HL-60 (cell line): ENCODE measurements around the gene RNF168.
"Not testable (repeated sequence)": the region's sequence is repeated elsewhere in the genome, so short reads cannot be mapped to it uniquely, and the experiment has no call there.

Experiments used
- DNase-seq, 2 experiments: peaks; one replicate each; pipeline ENCODE4 v3.0.0-alpha.2; 2010 to 2020; ENCODE audit warnings: low read depth in 1 of 2, low spot score in 1 of 2
- H3K27ac ChIP-seq: fragments of 250-450 bp; sonication (Bioruptor Pico); replicated peaks from 2 replicates; pipeline ENCODE4 v1.5.1; 2020; ENCODE audit warnings: mild to moderate bottlenecking, moderate library complexity
- H3K27me3 ChIP-seq: fragments of 250-450 bp; sonication (Bioruptor Pico); 2 replicates; pipeline ENCODE4 v1.5.1; 2021; ENCODE audit warnings: mild to moderate bottlenecking, moderate library complexity; ENCODE audit not compliant: insufficient read depth, poor library complexity, severe bottlenecking
- H3K4me3 ChIP-seq: replicated peaks from 2 replicates; pipeline ENCODE4 v1.5.1; 2011; ENCODE audit warnings: mild to moderate bottlenecking, control low read depth, low read length; ENCODE audit not compliant: insufficient read depth
- GABPA ChIP-seq: IDR thresholded peaks from 2 replicates; pipeline ENCODE4 v1.6.1; 2012; ENCODE audit warnings: low read depth
- POLR2AphosphoS5 ChIP-seq: IDR thresholded peaks from 2 replicates; pipeline ENCODE4 v1.6.1; 2012; ENCODE audit warnings: low read depth
- SPI1 ChIP-seq: IDR thresholded peaks from 2 replicates; pipeline ENCODE4 v1.6.1; 2012; ENCODE audit warnings: low read depth, mild to moderate bottlenecking, borderline replicate concordance
- TF ChIP-seq, protein P1 (sequence below): IDR thresholded peaks from 2 replicates; pipeline ENCODE4 v1.6.1; 2012; ENCODE audit warnings: low read depth; ENCODE audit not compliant: insufficient replicate concordance
- TF ChIP-seq, protein P2 (sequence below): IDR thresholded peaks from one replicate; pipeline ENCODE4 v1.5.1; 2011; ENCODE audit warnings: low read length, control low read depth, inconsistent platforms; ENCODE audit not compliant: insufficient read depth

RNF168 gene

DNA sequence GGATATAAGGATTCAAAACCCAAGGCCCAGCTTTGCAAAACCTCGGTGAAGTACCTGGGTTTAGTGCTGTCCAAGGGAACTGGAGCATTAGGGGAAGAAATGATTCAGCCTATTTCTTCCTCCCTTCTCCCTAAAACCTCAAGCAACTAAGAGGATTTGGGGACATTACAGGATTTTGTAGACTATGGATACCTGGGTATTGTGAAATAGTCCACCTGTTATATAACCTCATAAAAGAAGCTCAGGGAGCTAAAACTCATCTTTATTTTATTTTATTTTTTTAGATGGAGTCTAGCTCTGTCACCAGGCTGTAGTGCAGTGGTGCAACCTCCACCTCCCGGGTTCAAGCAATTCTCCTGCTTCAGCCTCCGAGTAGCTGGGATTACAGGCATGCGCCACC is 20.3 kb upstream of the RNF168 start:
- DNase-seq, result no peak
- no peak overlapping the region for H3K4me3 ChIP-seq
- TF ChIP-seq GABPA (no peak), POLR2AphosphoS5 (no peak), SPI1 (no peak)
- TF ChIP-seq, protein P1, sequence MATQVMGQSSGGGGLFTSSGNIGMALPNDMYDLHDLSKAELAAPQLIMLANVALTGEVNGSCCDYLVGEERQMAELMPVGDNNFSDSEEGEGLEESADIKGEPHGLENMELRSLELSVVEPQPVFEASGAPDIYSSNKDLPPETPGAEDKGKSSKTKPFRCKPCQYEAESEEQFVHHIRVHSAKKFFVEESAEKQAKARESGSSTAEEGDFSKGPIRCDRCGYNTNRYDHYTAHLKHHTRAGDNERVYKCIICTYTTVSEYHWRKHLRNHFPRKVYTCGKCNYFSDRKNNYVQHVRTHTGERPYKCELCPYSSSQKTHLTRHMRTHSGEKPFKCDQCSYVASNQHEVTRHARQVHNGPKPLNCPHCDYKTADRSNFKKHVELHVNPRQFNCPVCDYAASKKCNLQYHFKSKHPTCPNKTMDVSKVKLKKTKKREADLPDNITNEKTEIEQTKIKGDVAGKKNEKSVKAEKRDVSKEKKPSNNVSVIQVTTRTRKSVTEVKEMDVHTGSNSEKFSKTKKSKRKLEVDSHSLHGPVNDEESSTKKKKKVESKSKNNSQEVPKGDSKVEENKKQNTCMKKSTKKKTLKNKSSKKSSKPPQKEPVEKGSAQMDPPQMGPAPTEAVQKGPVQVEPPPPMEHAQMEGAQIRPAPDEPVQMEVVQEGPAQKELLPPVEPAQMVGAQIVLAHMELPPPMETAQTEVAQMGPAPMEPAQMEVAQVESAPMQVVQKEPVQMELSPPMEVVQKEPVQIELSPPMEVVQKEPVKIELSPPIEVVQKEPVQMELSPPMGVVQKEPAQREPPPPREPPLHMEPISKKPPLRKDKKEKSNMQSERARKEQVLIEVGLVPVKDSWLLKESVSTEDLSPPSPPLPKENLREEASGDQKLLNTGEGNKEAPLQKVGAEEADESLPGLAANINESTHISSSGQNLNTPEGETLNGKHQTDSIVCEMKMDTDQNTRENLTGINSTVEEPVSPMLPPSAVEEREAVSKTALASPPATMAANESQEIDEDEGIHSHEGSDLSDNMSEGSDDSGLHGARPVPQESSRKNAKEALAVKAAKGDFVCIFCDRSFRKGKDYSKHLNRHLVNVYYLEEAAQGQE, result no peak
- TF ChIP-seq, protein P2, sequence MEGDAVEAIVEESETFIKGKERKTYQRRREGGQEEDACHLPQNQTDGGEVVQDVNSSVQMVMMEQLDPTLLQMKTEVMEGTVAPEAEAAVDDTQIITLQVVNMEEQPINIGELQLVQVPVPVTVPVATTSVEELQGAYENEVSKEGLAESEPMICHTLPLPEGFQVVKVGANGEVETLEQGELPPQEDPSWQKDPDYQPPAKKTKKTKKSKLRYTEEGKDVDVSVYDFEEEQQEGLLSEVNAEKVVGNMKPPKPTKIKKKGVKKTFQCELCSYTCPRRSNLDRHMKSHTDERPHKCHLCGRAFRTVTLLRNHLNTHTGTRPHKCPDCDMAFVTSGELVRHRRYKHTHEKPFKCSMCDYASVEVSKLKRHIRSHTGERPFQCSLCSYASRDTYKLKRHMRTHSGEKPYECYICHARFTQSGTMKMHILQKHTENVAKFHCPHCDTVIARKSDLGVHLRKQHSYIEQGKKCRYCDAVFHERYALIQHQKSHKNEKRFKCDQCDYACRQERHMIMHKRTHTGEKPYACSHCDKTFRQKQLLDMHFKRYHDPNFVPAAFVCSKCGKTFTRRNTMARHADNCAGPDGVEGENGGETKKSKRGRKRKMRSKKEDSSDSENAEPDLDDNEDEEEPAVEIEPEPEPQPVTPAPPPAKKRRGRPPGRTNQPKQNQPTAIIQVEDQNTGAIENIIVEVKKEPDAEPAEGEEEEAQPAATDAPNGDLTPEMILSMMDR, result no peak
- no peak overlapping the region for H3K27ac ChIP-seq
- H3K27me3 ChIP-seq, result no peaks in the 10 kb centered on the region

DNA sequence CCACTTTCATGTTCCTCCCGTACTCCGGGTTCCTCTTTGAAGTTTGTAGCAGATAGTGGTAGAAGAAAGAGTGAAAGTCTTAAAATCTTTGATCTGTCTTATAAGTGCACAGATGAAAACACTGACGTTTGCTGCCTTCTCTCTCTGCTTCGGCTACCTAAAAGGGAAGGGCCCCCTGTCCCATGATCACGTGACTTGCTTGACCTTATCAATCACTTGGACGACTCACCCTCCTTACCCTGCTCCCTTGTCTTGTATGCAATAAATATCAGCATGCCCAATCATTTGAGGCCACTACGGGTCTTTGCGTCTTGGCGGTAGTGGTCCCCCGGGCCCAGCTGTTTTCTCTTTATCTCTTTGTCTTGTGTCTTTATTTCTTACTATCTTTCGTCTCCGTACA is 17.7 kb upstream of the RNF168 start:
- H3K27ac ChIP-seq, DNase-seq, H3K4me3 ChIP-seq, H3K27me3 ChIP-seq: not testable (repeated sequence)

DNA sequence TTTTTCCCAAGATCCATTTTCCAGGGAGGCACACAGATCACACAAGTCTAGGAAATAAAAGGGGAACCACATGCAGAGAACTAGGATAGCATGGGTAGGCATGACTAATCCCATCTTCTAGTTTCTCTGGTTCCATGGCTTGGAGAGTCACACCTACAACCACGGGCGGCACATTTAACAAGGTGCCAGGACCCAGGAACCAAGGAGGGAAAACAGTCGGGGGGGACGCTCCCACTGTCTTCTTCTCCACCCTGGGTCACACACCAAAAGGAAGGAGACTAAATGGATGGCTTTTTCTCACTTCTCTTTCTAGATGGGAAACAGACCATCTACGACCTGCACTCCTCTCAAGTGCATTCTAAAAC is 16.1 kb upstream of the RNF168 start:
- TF ChIP-seq, protein P2, result no peak
- TF ChIP-seq POLR2AphosphoS5 (no peak), SPI1 (no peak), GABPA (no peak)
- TF ChIP-seq, protein P1, result no peak
- H3K4me3 ChIP-seq, result no peak overlapping the region
- H3K27me3 ChIP-seq, result no peaks in the 10 kb centered on the region
- no peak for DNase-seq
- no peak overlapping the region for H3K27ac ChIP-seq

DNA sequence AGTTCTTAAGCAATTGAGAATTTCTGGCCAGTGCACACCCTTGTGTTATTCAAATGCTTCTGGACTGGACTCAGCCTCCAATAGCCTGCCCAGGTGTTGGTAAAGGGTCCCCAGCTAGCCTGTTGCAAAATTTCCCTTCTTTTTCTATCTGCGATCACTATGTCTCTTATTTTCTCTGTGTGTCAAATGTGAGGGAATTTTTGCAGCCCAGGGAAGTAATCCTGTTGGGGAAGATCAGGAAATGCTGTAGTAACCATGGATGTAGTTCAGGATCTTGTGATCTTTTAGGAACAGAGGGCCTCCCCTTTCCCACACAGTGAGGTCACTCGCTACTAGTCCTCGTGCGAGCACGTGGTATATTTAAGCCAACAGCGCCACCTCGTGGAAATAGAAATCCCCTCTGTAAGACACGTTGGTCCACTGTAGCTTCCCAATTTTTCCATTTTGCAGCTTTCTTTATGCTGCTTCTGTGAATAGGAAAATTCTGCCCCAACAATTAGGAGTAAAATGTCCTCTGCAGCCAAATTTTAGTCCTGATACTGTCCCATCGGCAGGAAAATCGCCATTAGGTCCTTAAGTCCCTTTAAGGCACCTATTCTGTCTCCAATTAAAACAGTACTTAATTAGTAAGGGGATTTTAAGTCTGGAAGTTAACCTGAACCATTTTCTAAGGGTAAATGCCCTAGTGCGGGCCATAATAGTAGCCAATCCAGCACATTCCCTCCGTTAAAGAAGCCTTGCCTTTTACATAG is 15.6 kb upstream of the RNF168 start:
- H3K27me3 ChIP-seq, result no peaks in the 10 kb centered on the region
- no peak overlapping the region for H3K27ac ChIP-seq
- H3K4me3 ChIP-seq, result no peak overlapping the region
- peak; percentile 57 to 82 for DNase-seq
- TF ChIP-seq, protein P2, result peak; percentile 28
- TF ChIP-seq SPI1 (no peak), GABPA (no peak), POLR2AphosphoS5 (no peak)
- TF ChIP-seq, protein P1, result no peak
